Stimulated activated CD8-positive, alpha-beta memory T cell treated with anti-CD3 and anti-CD28 coated beads, Interleukin-15, amount 100 ng/mL, for 24 hours (primary cell): ENCODE results near the gene VIT.

Experiments used
- DNase-seq: peaks from one replicate; pipeline ENCODE4 v3.0.0-alpha.2; 2020; ENCODE audit warnings: low read depth

VIT gene

GRCh38 chr2:36769106-36769505, 72.6 kb downstream of the VIT start:
- no peak for DNase-seq

GRCh38 chr2:36770542-36771287, 74.2 kb downstream of the VIT start:
- no peak for DNase-seq

GRCh38 chr2:36771671-36772070, 75.2 kb downstream of the VIT start:
- DNase-seq = no peak

- DNase-seq = no peak
Measured at GRCh38 chr2:36773947-36774346, 77.4 kb downstream of the VIT start.

- no peak for DNase-seq
Measured at GRCh38 chr2:36775261-36775660, 78.8 kb downstream of the VIT start.

GRCh38 chr2:36775806-36776205, 79.3 kb downstream of the VIT start:
- DNase-seq = no peak

- DNase-seq = no peak
Measured at GRCh38 chr2:36777272-36777671, 80.8 kb downstream of the VIT start.

- no peak for DNase-seq
Measured at GRCh38 chr2:36777788-36778187, 81.3 kb downstream of the VIT start.

- no peak for DNase-seq
Measured at GRCh38 chr2:36779462-36779861, 83.0 kb downstream of the VIT start.

GRCh38 chr2:36780231-36780839, 83.8 kb downstream of the VIT start:
- DNase-seq = no peak

- DNase-seq = no peak
Measured at GRCh38 chr2:36781907-36782720, 85.6 kb downstream of the VIT start.

GRCh38 chr2:36783246-36783645, 86.7 kb downstream of the VIT start:
- DNase-seq = no peak

- DNase-seq = peak; percentile 33
Measured at GRCh38 chr2:36785179-36785795, 88.8 kb downstream of the VIT start.

GRCh38 chr2:36789181-36789804, 92.8 kb downstream of the VIT start:
- no peak for DNase-seq

- no peak for DNase-seq
Measured at GRCh38 chr2:36792951-36793350, 96.4 kb downstream of the VIT start.

GRCh38 chr2:36797324-36798070, 101.0 kb downstream of the VIT start:
- DNase-seq = no peak

- no peak for DNase-seq
Measured at GRCh38 chr2:36798724-36799123, 102.2 kb downstream of the VIT start.

GRCh38 chr2:36800381-36800780, 103.9 kb downstream of the VIT start:
- DNase-seq = no peak

GRCh38 chr2:36801088-36801487, 104.6 kb downstream of the VIT start:
- DNase-seq = no peak

- DNase-seq = no peak
Measured at GRCh38 chr2:36802952-36803351, 106.4 kb downstream of the VIT start.

- no peak for DNase-seq
Measured at GRCh38 chr2:36805635-36806224, 109.2 kb downstream of the VIT start.
